Muscle layer of duodenum (tissue), 2 donors: ENCODE measurements around the gene CERS4.
"Not testable (repeated sequence)": the region's sequence is repeated elsewhere in the genome, so short reads cannot be mapped to it uniquely, and the experiment has no call there.

Experiments used
- H3K27ac ChIP-seq: one replicate; pipeline ENCODE4 v1.7.0; 2013; ENCODE audit warnings: mild to moderate bottlenecking, low read length
- H3K27me3 ChIP-seq: one replicate; pipeline ENCODE4 v1.7.0; 2013; ENCODE audit warnings: low read depth, mild to moderate bottlenecking, control low read depth, low read length
- H3K36me3 ChIP-seq, 2 donors: one replicate each; pipeline ENCODE4 v1.7.0; 2013; ENCODE audit warnings: low read length in 2 of 2, control low read depth in 1 of 2, mild to moderate bottlenecking in 1 of 2; ENCODE audit not compliant: insufficient read depth in 2 of 2, control insufficient read depth in 1 of 2
- H3K4me1 ChIP-seq, 2 donors: one replicate each; pipeline ENCODE4 v1.7.0; 2013; ENCODE audit warnings: low read length in 2 of 2, mild to moderate bottlenecking in 2 of 2, control low read depth in 1 of 2, moderate library complexity in 1 of 2; ENCODE audit not compliant: insufficient read depth in 2 of 2, control insufficient read depth in 1 of 2
- H3K4me3 ChIP-seq, 2 donors: one replicate each; pipeline ENCODE4 v1.7.0; 2013; ENCODE audit warnings: low read length in 2 of 2, low read depth in 1 of 2, mild to moderate bottlenecking in 1 of 2
- H3K9me3 ChIP-seq, 2 donors: one replicate each; pipeline ENCODE4 v1.7.0; 2013; ENCODE audit warnings: low read length in 2 of 2, control low read depth in 1 of 2, mild to moderate bottlenecking in 1 of 2; ENCODE audit not compliant: control insufficient read depth in 1 of 2
- donor health status: healthy.

The CERS4 gene

DNA sequence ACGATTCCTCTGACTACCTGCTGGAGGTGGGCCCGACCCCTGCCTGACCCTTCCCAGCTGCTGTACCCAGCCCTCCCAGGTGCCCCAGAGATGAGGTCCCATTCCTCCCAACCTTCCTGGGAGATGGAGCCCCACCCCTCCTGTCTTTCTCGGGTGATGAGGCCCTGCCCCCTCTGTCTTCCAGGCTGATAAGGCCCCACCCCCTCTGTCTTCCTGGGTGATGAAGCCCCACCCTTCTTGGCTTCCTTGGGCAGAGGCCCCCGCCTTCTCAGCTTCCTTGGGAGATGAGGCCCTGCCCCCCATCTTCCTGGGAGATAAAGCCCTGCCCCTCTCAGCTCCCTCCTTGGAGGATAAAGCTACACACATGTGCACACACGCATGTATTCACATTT is 47.9 kb downstream of the CERS4 start:
- Histone ChIP-seq H3K27me3 (no peaks in the 10 kb centered on the region), H3K9me3 (no peaks in the 10 kb centered on the region), H3K4me3 (no peak overlapping the region), H3K36me3 (peaks cover 18 to 48% of the 10 kb centered on the region in 2 donors), H3K4me1 (no peaks in the 10 kb centered on the region), H3K27ac (no peak overlapping the region)

DNA sequence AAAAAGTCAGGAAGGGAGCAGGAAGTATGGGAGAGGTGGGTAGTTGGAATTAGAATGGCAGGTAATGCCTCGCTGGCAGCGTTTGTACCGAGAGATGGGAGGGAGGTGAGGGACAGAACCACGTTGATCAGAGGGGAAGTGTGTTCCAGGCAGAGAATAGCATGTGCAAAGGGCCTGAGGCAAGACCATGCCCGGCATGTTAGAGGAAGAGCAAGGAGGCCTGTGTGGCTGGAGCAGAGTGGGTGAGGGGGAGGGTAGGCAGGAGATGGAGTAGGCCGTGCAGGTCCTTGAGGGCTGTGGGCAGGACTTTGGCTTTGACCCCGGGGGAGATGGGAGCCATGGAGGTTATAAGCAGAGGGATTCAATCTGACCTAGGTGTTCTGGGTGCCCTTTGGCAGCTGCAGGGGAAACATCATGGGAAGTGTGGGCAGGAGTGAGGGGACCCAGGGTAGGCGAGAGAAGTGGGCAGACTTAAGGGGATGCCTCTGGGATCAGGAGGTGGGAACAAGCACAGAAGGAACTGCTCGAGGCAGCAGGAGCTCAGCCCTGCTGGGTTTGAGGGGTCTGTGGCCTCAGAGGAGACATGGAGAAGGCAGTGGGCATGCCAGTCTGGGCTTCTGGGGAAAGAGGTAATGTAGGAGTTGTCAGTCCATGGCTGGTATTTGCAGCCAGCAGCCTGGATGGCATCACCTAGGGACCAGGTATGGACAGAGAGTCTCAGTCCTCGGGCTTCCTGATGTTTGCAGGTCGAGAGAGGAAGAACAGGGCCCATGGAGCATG is 50.2 kb downstream of the CERS4 start:
- Histone ChIP-seq H3K27ac (no peak overlapping the region), H3K4me3 (no peak overlapping the region), H3K36me3 (peaks cover 18 to 52% of the 10 kb centered on the region in 2 donors), H3K27me3 (no peaks in the 10 kb centered on the region), H3K9me3 (no peaks in the 10 kb centered on the region), H3K4me1 (no peaks in the 10 kb centered on the region)

DNA sequence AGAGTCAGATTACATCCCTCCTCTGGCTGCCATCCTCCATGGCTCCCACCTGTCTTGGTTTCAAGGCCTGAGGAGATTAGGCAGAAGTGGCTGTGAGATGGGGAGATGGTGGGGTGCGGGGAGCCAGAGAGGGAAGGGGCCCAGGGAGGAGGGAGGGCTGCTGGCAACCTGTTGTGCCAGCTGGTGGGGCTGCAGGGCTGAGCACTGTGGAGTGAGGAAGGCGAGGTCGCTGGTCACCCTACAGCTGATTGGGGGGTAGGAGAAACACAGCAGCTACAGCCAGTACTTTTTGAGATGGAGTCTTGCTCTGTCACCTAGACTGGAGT is 50.7 kb downstream of the CERS4 start:
- H3K36me3 ChIP-seq = peaks cover 18 to 47% of the 10 kb centered on the region in 2 donors
- no peaks in the 10 kb centered on the region for H3K4me1 ChIP-seq
- H3K4me3 ChIP-seq = no peak overlapping the region
- no peaks in the 10 kb centered on the region for H3K9me3 ChIP-seq
- H3K27me3 ChIP-seq = no peaks in the 10 kb centered on the region
- no peak overlapping the region for H3K27ac ChIP-seq

DNA sequence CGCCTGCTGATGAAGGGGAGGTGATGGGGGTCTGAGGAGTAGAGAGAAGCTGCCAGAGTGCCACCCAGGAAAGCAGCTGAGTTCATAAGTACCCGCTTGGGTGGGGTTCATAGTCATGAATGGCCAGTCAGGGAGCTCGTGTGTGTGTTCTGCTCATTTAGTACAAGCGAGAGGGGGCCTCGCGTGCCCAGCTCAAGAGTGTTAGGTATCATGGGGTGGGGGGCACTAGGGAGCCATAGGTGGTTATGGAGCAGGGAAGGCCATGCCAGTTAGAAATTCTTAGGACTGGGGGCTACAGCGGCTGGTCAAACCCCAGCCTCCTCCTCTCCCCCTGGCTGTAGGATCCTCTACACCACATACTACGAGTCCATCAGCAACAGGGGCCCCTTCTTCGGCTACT is 52.2 kb downstream of the CERS4 start:
- Histone ChIP-seq H3K4me1 (no peaks in the 10 kb centered on the region), H3K36me3 (peaks cover 11 to 34% of the 10 kb centered on the region in 2 donors), H3K9me3 (no peaks in the 10 kb centered on the region), H3K27ac (no peak overlapping the region), H3K27me3 (no peaks in the 10 kb centered on the region), H3K4me3 (no peak overlapping the region)

DNA sequence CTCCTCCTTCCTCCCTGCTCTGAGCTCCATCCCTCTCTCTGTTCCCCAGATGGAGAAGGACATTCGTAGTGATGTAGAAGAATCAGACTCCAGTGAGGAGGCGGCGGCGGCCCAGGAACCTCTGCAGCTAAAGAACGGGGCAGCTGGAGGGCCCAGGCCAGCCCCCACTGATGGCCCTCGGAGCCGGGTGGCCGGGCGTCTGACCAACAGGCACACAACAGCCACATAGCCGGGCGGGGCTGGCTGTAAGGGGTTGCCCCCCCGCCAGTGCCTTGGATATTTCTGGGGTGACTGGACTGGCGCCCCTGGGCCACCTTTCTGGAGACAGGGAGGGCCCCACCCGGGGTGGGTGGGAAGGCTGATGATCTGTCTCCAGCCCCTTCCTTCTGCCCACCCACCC is 52.7 kb downstream of the CERS4 start:
- Histone ChIP-seq H3K27ac (no peak overlapping the region), H3K9me3 (no peaks in the 10 kb centered on the region), H3K4me1 (no peaks in the 10 kb centered on the region), H3K27me3 (no peaks in the 10 kb centered on the region), H3K36me3 (peaks cover 6 to 29% of the 10 kb centered on the region in 2 donors), H3K4me3 (no peak overlapping the region)

DNA sequence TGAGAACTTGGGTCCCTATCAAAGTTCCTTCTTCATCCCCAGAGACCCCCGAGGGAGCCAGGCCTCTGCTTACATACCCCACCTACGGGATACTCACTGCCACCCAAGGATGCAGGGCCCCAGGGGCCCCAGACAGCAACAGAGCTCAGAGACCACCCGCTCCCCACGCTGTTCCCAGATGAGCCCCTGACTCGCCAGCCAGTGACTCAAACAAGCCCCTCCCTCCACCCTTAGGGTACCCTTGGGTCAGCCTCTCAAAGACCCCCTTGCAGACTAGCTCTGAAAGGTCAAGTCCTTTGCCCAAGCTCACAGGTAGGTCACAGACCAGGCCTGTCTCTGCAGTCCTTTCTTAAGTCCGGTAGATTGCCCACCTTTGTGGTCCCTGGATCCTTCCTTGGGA is 53.3 kb downstream of the CERS4 start:
- H3K9me3 ChIP-seq = no peaks in the 10 kb centered on the region
- H3K36me3 ChIP-seq = peaks cover 4 to 23% of the 10 kb centered on the region in 2 donors
- no peaks in the 10 kb centered on the region for H3K27me3 ChIP-seq
- no peak overlapping the region for H3K27ac ChIP-seq
- no peaks in the 10 kb centered on the region for H3K4me1 ChIP-seq
- no peak overlapping the region for H3K4me3 ChIP-seq

DNA sequence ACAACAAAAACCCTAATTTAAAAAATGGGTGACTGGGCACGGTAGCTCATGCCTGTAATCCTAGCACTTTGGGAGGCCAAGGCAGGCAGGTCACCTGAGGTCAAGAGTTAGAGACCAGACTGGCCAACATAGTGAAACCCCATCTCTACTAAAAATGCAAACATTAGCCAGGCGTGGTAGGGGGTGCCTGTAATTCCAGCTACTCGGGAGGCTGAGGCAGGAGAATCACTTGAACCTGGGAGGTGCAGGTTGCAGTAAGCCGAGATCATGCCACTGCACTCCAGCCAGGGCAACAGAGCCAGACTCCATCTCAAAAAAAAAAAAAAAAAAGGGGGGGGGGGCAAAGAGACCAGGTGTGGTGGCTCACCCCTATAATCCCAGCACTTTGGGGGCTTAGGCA is 55.1 kb downstream of the CERS4 start:
- H3K27me3 ChIP-seq, H3K27ac ChIP-seq, H3K4me1 ChIP-seq, H3K9me3 ChIP-seq, H3K4me3 ChIP-seq: not testable (repeated sequence)
- peaks cover 0 to 17% of the 10 kb centered on the region in 2 donors for H3K36me3 ChIP-seq

DNA sequence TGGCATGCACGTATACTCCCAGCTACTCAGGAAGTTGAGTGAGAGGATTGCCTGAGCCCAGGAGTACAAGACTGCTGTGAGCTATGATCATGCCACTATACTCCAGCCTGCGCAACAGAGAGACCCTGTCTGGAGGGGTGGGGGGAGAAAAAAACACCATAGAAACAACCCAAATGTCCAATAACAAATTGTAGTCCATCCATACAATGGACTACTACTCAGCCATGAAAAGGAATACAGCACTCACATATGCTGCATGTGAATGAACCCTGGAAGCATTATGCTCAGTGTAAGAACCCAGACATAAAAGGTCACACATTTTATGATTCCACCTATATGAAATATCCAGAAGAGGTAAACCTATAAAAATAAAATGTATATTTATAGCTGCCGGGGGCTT is 56.7 kb downstream of the CERS4 start:
- no peak overlapping the region for H3K4me3 ChIP-seq
- no peaks in the 10 kb centered on the region for H3K27me3 ChIP-seq
- no peak overlapping the region for H3K27ac ChIP-seq
- H3K9me3 ChIP-seq = no peaks in the 10 kb centered on the region
- H3K36me3 ChIP-seq = peaks cover 0 to 17% of the 10 kb centered on the region in 2 donors
- peaks cover 0 to 4% of the 10 kb centered on the region in 2 donors for H3K4me1 ChIP-seq

DNA sequence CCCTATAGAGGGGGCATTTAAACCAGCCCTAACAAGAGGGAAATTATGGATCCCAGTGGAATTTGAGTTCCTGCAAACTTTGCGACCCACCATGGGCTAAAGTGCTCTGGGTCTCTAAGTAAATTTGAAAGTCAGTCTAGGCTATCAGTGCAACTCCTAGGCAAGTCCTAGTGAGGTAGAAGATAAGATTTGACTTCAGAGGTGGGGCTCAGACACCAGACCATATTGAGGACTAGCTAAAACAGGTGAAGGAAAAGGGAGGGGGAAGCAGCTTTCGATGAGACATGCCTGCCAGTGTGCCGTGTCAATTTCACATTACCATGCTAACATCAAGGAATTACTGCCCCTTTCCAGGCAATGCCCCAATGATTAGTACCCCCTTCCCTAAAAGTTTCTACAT is 60.6 kb downstream of the CERS4 start:
- H3K4me3 ChIP-seq = no peak overlapping the region
- H3K36me3 ChIP-seq = no peaks in the 10 kb centered on the region
- H3K27me3 ChIP-seq = no peaks in the 10 kb centered on the region
- H3K27ac ChIP-seq = no peak overlapping the region
- H3K9me3 ChIP-seq = no peaks in the 10 kb centered on the region
- peaks cover 0 to 4% of the 10 kb centered on the region in 2 donors for H3K4me1 ChIP-seq

DNA sequence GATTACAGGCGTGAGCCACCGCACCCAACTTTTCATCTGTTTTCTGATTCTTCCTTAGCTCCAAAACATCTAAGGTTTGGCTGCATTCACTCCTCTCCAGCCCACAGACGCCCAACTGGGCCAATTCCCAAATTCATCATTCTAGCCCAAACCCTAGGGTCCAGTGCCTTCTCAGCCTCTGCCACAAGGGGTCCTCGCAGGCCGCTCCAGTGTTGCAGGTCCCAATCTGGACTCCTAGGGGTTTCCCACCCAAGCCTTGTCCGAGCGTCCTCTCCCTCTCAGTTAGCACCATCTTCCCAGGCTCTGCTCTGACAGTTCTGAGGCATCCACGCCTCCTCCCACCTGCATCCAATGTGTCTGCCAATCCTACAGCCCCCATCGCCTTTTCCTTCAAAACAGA is 67.3 kb downstream of the CERS4 start:
- H3K9me3 ChIP-seq, H3K36me3 ChIP-seq, H3K4me3 ChIP-seq, H3K4me1 ChIP-seq, H3K27me3 ChIP-seq, H3K27ac ChIP-seq: not testable (repeated sequence)

DNA sequence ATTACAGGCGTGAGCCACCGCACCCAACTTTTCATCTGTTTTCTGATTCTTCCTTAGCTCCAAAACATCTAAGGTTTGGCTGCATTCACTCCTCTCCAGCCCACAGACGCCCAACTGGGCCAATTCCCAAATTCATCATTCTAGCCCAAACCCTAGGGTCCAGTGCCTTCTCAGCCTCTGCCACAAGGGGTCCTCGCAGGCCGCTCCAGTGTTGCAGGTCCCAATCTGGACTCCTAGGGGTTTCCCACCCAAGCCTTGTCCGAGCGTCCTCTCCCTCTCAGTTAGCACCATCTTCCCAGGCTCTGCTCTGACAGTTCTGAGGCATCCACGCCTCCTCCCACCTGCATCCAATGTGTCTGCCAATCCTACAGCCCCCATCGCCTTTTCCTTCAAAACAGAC is 82.2 kb downstream of the CERS4 start:
- not testable (repeated sequence) for H3K9me3 ChIP-seq, H3K36me3 ChIP-seq, H3K4me1 ChIP-seq, H3K27ac ChIP-seq, H3K27me3 ChIP-seq, H3K4me3 ChIP-seq

DNA sequence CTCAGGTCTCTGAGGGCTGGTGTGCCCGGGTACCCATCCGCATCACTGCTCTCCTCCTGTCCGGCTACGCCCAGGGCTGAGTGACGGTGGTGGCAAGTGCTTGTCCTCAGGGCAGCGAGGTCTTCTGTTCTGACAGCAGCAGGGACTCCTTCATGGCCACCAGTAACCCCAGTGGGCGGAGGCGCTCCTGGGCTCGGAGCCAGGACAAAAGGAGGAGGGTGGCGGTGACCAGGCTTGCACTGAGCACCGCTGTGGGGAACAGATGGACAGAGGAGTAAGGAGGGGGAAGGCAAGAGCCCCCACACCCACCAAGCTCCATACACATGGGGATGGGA is 93.2 kb downstream of the CERS4 start:
- Histone ChIP-seq H3K4me3 (no peak overlapping the region), H3K36me3 (peaks cover 0 to 12% of the 10 kb centered on the region in 2 donors), H3K27me3 (no peaks in the 10 kb centered on the region), H3K4me1 (peaks cover 0 to 7% of the 10 kb centered on the region in 2 donors), H3K9me3 (no peaks in the 10 kb centered on the region), H3K27ac (no peak overlapping the region)
